Dermis lymphatic vessel endothelial cell (primary cell): Measurements from ENCODE around the gene PJVK. TPM values are rescaled to one million over a fixed set of nuclear protein-coding genes. Genes with fewer than 3 reads are reported as not detected.

Source experiments
- total RNA-seq: library from RNA; depleted of rRNA; stranded (reverse); fragments of >200 nt; gene quantifications from 2 replicates; pipeline ENCODE4 v1.2.1, GENCODE V29; 2014

PJVK gene
- 0.69 and 0.76 TPM in 2 replicates for total RNA-seq

GRCh38 chr2:178450774-178451525, at the start of gene PJVK, which contains the start of gene PRKRA:
Gene PJVK, plus strand, starts transcription at chr2:178451378. Its CDS starts 2,032 bp downstream, at chr2:178453410.
Gene PRKRA, minus strand, starts transcription at chr2:178451175. Its CDS starts 145 bp downstream, at chr2:178451030.

DNA sequence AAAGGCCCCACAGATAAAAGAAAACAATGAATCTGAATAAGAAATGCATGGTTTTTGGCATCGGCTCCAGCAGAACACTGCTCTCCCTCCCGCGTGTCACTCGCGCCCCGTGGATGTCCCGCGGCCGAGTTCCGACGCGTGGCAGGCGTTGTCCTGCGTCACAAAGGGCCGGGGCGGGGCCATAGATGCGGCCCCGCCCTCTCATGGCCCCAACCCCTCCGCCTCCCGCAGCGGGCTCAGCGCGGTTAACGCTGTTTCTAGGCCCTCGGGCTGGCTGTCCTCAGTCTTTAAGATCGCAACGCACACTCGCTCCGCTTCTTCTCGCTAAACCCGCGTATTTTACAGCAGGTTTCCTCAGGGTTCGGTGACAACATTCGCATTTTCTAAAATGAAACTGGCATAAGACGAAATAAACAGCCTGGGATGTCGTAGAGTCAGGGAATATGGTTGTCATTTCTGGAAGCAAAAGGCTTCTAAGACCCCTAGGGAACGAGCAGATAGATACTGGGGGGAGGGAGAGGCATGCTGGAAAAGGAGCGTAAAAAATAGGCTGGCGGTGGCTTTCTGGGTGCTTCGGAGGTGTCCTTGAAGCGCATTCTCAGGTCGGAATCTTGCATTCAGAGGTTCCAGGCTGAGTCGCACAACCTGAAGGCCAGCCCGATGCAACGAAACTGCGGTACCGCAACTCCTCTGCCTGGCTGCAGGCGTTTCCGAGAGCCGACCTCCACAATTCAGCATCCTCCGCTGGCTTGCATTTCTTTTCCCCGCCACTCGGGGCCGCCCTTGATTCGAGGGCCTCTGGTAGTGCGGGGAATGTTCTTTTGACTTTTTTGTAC, 27.5 kb downstream of the PJVK start, which contains the start of gene FKBP7:
Gene FKBP7 (minus strand): TSS at position 162 of the 836 bp plus-strand sequence. CDS start 101 bp downstream, at position 61.

DNA sequence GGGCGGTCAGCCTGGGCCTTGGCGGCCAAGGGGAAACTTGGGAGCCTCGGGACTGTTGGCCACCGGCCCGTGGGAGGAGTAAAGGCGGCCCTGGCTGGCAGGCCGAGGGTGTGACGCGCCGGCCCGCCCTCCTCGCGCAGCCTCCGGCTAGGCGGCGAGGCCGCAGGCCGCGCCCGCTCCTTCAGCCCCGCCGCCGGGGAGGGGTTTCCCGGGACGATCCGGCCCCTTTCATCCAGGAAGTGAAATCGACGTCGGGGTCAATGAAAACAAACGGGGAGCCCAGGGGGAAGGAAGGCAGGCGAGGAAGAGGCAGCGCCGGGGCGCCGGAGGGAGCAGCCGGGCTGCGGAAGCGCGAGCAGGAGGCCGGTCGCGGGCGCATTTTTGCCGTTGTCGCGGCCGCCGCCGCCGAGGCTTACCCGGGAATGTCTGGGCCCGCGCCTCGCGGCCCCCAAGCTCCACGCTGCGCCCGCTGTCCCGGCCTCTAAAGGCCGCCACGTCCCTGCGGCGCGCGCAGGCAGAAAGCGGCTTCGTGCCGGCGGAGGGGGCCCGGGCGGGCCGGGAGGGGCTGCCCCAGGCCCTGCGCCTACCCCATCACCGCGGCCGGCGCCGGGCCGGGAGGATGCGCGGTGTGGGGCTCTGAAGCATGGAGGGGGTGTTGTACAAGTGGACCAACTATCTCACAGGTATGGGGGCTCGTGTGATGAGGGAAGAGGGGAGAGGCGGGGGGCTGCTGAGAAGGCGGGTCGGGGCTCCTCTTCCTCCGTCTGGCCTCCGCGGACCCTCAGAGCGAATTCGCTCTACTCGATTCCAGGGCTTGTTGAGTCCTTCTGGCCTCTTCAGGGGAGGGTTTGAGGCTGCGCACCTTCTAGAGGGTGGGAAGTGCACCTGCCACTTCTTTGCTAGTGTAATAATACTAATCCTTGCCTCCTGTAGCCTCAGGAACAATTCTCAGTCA, 29.3 kb downstream of the PJVK start, which contains the start of gene PLEKHA3:
Gene PLEKHA3 (plus strand): TSS at position 231 of the 955 bp plus-strand sequence. CDS start 413 bp downstream, at position 644.

Other genes with a start within 250 kb of the PJVK start
- gene PRKRA, start 203 bp upstream of the PJVK start, total RNA-seq: 30.1 and 33.6 TPM in 2 replicates
- 20.3 and 43.9 TPM in 2 replicates for gene FKBP7, start 27.2 kb downstream of the PJVK start, total RNA-seq
- 6.3 and 7.6 TPM in 2 replicates for gene PLEKHA3, start 29.1 kb downstream of the PJVK start, total RNA-seq